Amniotic stem cell (primary cell): ENCODE data around the gene UBE3A.
"Not testable (repeated sequence)": the region's sequence is repeated elsewhere in the genome, so short reads cannot be mapped to it uniquely, and the experiment has no call there.

Source experiments
- DNase-seq: peaks from one replicate; lab custom pipeline; 2025; lab: John Stamatoyannopoulos, UW

UBE3A gene

DNA sequence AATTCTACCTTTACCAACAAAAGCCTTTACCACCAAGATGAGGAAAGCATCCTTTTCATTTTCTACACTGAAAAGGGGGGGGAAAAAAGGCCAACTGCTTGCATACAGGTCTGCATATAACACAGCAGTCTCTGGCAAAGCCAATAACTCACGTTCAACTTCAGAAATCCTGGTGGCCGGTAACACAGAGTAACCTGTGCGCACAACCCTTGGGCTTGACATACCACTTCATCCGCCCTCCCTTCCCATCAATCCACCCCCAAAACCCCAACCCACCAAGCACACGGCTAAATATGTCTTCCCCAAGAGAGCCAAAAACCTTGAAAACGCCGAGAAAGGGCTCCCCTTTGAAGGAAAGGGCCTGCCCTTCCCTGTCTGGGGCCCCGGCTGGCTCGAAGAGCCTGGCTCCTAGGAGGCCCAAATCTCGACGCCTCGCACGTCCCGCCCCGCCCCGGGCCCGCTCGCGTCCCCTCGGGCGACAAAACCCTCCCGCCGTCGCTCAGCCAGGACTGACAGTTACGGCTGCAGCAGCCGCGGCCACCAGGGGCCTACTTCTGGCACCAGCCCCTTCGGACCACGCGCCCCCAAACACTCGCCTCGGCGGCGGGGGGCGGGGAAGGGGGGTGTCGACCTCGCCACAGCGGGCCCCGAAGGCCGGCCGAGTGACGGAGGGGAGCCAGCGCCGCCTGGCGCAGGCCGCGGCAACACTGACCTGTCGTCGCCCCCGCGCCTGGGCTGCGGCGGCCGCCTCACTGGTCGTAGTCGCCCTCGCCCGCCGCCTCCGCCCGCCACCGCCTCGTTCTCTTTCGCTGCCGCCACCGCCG lies 835 bp downstream of the UBE3A start:
- peak; percentile 42 for DNase-seq

DNA sequence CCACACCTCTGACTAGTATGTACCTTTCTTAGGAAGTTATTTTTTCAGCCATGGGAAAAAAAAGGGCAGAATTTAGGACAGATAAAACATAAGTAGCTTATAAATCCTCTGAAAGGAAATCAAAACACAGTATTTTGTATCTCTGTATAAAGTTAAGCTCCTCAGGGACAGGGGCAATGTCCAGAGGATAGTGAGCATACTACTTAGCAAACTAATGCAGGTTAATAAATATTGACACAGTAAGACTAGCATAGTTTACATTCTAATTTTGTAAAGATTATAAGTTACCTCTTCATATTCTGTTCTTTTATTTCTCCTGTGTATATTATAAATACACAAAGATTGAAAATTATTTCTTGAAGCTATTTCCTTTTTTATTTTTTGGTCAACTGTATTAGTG lies 2.1 kb downstream of the UBE3A start:
- DNase-seq: no peak

DNA sequence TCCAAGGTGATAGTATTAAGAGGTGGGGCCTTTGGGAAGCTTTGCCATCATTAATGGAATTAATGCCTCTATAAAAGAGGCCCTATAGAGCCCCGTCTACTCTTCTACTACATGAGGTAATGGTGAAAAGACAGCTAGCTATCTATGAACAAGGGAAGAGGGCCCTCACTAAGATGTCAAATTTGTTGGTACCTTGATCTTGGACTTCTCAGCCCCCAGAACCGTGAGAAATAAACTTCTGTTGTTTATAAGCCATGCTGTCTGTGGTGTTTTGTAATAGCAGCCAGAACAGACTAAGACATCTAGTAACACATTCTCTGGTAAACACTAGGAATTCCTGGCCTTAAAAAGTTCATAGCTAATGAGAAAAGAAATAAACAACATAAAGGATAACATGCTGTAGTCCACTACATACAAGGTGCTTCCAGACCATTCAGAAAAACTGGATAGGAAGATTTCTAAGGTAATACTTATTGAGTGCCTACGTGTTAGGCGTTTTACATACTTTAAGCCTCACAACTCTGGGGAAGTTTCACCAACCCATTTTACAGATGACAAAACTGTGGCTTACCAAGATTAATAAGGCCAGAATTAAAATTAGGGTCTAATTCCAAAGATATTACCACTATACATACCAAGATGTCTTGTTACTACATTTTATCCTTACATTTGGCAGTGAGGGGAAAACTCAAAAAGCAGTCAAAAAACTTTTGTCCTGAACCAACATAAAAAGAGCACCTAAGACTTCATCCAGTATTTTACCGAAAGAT lies 3.2 kb downstream of the UBE3A start:
- no peak for DNase-seq

DNA sequence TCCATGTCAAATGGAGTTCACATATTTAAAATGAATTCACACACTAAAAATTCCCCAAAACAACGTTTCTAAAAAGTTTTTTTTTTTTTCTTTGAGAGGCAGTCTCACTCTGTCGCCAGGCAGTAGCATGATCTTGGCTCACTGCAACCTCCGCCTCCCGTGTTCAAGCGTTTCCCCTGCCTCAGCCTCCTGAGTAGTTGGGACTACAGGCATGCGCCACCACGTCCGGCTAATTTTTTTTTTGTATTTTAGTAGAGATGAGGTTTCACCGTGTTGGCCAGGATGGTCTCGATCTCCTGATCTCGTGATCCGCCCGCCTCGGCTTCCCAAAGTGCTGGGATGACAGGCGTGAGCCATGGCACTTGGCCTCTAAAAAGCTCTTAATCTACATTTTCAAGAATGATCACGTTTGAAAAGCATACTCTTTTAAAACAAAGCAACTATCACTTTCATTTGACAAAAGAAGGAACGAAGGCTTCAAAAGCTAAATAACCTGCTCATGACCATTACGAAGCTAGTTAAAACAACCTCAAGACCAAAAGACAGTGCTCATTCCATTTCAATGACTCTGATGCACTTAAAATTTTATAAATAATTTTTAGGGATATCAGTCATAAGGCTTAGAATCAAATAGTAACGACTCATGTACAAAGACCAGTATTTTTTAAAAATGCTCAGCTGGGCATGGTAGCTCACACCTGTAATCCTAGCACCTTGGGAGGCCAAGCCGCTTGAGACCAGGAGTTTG lies 5.5 kb downstream of the UBE3A start:
- peak; percentile 1 for DNase-seq

DNA sequence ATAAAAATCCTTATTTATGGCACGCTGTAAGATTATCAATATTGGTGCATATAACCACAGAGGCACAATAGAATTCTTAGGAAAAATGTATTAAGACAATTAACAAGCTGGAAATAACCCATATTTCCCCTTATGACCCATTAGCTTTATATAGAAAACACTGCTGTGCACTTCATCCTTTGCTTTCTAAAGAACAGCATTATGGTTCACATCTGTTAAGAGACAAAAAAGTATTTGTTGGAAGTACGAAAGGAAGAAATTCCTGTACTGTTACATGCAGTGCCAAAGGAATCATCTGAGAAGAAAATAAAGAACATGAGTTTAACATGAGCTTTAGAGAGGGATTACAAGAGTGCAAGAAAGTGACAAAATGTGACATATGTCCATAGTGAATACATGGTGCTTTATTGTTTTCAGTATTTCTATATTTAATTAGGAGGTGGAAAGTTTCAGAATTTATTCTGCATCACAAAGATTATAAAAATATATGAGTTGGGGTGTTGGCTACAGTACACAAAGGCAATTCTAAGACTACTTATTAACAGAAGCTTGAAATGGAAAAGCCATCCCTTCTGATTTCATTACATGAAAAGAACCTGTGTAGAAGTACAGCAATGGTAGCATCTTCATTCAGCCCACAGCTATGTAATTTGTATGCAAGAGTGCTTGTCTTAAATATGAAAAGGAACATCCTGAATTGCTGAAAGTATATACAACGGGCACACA lies 6.8 kb downstream of the UBE3A start:
- DNase-seq: no peak

DNA sequence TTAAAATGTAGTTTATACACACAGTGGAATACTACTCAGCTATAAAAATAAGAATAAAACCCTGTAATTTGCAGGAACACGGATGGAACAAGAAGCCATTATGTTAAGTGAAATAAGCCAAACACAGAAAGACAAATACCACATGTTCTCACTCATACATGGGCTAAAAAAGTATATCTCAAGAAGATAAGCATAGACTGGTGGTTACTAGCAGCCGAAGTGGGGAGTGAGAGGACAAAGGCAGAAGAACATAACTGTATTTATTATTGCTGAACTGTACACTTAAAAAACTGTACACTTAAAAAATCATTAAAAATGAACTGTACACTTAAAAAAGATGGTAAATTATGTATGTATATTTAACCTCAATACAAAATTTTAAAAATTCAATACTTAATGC lies 11.0 kb downstream of the UBE3A start:
- DNase-seq: no peak

DNA sequence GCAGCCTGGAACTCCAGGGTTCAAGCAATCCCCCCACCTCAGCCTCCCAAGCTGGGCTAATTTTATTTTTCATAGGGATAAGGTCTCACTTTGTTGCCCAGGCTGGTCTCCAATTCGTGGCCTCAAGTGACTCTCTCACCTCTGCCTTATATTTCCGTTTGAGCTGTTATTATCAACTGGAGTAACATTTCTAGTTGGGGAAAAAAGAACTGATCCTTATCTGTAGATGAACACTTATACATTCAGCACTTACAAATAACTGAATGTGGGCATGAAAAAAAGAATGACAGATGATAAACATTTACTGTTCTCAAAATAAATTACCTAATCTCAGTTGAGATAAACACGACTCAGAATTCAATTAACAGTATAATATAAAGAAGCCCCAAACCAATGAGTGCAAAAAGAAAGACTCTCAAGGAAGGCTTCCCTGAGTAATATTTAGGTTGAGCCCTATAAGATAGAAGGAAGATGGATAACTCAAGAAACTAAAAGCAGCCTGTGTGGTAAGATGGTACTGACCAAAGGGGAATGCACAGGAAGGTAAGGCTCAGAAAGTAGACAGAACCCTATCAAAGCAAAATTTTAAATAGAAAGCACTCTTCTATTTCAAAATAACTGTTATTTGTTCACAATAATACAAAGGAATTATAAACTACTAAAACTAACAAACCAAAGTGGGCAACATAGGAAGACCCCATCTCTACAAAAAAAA lies 11.8 kb downstream of the UBE3A start:
- no peak for DNase-seq

DNA sequence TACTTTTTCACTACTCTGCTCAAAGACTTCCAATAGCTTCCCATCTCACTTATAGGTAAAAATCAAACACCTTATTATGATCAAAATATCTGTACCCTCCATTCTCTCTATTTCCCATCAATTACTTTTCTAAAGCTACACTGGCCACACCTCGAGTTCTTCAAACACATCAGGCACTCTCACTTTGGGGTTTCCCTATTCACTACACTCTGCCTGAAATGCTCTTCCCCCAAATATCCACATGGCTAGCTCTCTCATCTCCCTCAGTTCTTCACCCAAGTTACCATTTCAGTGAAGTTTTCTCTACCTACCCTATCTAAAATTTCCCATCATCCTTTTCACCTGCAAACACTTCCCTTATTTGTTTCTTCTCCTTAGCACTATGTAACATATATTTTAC lies 14.8 kb downstream of the UBE3A start:
- DNase-seq: no peak

DNA sequence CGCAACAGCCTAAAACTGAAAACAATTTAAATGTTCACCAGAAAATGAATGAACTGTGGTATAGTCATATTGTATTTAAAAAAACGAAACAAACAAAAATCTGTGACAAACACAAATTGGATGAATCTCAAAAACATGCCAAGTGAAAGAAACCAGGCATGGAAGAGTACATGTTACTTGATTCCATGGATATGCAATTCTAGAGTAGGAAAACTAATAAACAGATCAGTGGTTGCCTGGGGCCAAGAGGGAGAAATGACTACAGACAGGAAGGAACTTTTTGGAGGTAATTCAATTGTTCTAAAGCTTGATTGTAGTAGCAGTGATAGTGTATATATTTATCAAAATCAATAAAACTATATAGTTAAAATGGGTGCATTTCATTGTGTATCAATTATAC lies 16.8 kb downstream of the UBE3A start:
- DNase-seq: peak; percentile 4

DNA sequence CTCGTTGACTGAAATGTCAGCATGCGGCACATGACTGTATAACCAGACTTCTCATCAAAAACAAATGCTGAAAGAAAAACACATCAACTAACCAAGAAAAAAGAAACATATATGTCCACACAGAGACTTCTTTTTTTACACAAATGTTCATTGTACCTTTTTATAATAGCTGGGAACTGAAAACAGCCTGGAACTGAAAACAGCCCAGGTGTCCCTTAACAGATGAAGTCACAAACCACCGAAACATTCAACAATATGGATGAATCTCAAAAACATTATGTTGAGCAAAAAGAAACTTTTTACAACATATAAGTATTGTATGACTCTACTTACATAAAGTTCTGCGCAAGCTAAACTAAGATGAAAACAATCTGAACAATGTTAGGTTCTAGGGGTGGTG lies 20.6 kb downstream of the UBE3A start:
- no peak for DNase-seq

DNA sequence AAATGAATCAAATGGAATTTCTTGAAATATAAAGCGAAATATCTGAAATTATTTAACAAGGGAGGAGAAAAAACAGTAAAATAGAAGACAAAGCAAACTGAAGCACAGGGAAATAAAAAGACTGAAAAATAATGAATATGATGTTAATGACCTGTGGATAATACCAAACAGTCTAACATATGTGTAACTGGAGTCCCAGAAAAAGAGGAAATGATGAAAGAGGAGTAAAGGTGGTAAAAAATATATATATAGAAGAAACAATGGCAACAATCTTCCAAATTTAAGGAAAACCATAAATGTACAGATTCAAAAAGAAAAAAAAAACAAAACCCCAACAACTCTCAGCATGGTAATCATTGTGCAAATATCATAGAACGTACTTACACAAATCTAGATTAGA lies 21.2 kb downstream of the UBE3A start:
- no peak for DNase-seq

DNA sequence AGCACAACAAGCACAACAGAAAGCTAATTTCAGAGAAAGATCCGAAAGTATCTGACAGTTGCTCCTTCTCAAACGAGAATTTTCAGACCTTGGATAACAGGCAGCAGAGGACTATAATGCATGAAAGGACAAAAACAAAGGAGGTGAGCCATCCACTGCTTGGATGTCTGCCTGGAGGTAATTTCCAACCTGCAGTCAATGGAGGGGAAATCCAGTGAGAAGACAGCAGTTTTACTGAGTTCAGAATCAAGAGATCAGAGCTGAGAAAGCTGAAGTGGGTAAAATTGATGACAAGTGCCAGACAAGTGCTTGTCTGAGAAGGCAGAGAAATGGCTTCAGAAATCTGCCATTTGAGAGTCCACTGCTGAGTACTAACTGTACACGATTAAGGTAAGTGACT lies 22.1 kb downstream of the UBE3A start:
- no peak for DNase-seq

DNA sequence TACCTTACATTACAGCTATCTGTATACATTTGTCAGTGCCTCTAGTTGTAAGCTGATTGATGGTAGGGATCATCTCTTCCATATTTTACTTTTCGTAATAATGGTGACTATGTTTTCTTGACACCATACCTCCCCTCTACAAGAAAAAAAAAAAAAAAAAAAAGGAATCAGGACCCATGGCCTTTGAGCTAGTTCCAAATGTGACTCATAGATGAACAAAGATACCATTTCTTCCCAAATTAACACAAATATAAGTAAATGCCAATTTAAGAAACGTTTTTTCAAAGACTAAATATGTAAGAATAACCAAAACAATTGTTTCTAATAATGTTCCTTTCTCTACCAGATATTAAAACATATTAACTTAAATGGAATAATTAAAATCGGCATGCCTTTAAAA lies 23.1 kb downstream of the UBE3A start:
- DNase-seq: no peak

DNA sequence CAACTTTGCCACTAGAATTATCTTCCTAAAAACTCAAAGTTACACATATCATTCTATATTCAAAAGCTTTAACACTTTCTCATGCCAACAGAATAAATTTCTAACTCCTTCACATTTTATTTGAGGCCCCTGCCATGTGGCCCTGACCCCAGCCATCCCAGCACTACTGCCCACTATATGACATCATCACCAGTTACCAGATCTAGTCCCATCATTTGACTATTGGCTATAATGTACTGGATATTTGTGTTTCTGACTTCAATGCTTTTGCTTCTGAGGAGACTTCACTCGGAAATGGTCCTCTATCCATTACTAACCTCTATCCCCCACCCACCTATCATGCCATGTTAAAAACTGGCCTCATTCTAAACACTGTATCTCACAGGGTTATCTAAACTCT lies 23.6 kb downstream of the UBE3A start:
- no peak for DNase-seq

DNA sequence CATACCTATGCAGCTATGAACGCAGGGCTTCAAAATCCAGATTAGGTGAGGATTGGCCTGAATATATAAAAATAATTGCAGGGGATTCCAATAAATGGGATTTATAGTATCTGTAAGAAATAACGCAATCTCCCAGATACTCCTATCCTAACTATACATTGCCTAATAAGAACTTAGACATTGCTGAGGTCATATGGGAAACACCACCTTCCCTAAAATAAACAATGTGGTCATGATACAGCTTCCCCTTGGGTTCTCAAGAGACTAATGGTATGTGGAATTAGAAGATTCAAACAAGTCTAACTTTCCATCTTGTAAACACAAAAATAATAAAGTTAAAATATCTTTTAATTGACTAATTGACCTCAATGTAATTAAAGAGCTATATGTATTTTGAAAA lies 28.2 kb downstream of the UBE3A start:
- DNase-seq: no peak

DNA sequence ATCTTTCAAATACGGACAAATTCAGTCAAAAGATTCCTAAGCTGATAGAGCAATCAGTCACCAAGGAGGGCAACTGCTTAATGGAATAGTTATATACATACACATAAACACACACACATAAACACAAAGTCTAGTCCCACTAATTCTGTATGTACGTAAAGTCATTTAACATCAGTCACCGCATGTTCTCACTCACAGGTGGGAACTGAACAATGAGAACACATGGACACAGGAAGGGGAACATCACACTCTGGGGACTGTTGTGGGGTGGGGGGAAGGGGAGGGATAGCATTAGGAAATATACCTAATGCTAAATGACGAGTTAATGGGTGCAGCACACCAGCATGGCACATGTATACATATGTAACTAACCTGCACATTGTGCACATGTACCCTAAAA lies 29.1 kb downstream of the UBE3A start:
- DNase-seq: not testable (repeated sequence)

DNA sequence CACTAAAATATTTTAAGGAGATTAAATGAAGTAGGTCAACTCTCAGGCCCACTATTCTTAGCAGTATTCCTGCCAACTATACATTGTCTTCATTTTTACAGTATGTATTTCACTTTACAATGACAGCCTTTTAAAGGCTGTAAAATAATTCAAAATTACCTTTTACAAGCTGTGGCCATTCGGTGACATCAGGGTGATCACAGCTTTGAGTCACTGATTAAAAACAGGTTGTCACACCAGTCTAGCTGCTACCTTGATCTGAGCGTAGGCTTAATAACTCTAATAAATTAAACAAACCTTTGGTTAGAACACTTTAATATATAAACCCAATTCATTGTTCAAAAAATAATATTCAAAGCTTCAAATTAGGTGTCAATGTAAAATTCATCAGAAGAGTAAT lies 29.9 kb downstream of the UBE3A start:
- no peak for DNase-seq

DNA sequence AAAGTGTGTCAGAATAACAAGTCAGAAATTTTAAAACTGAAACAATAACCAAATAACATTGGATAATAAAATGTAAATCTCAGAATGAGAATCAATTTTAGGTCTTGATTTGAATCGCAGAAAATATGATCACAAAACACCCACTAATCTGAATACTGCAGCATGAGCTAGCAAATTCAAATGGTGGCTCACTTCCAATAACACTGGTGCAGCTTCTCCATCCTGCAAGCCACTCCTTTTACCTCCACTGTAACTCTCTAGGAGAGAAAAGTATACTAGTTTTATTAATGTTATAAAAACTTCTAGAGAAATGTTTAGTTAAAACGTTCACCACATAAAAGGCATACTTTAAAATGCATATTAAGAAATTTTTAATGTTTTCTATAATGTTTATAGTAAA lies 30.4 kb downstream of the UBE3A start:
- no peak for DNase-seq

DNA sequence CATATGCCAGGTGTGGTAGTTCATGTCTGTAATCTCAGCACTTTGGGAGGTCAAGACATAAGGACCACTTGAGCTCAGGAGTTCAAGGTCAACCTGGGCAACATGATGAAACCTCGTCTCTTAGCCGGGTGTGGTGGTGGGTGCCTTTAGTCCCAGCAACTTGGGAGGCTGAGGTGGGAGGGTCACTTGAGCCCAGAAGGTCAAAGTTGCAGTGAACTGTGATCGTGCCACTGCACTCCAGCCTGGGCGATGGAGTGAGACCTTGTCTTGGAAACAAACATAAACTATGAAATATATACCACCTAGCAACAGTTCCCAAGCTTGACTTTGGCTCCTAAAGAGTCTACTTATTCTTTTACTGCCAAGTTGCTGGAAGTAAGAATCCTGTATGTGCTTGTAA lies 30.9 kb downstream of the UBE3A start:
- no peak for DNase-seq

DNA sequence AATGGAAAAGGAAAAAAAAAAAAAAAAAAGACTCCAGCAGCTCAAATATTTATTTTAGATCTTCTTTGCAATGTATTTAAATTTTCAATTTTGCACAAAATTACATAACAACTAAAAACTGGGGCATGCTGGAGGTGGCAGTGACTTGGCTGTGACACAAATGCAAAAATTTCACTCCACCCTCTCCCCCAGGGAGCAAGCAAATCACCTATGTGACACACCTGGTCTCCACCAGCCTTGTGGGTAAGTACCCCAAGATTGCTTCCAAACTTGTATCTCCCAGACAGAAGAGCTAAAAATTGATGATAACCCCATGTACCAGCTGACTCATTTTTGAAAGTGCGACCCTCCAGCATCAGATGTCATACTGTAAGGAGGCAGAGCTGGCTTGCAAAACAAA lies 32.0 kb downstream of the UBE3A start:
- DNase-seq: no peak

DNA sequence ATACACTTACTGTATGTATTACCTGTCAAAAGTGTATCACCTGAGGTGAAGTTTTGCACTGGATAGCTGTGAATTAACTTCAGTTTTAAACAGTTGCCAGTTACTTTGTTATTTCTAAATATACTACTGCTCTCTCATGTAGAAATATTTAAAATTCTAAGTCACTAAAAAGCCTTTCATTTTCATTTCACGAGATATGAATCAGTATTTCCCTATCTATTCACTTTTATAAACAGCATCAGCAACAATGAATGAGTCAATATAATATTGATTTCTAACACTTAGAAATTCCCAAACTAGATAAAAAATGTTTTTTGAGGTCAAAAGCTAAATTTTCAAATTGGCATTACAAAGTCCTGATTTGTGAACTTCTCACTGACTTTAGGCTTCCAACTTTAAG lies 32.6 kb downstream of the UBE3A start:
- no peak for DNase-seq

DNA sequence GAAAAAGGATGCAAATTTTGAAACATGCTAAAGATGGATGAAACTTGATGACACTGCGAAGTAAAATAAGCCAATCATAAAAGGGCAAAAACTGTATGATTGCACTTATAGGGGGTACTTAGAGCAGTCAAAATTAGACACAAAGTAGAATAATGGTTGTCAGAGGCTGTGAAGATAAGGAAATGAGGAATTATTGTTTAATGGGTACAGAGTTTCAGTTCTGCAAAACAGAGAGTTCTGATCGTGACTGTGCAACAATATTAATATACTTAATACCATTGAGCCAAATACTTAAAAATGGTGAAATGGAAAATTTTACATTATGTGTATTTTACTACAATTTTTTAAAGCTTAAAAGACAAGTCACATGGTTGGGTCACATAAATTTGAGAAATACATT lies 35.1 kb downstream of the UBE3A start:
- no peak for DNase-seq
